H1 (cell line): ENCODE measurements around the gene DDX3X. TPM values are rescaled to one million over a fixed set of nuclear protein-coding genes. Genes with fewer than 3 reads are reported as not detected.

Experiments
- ASH2L ChIP-seq: fragments of 200-600, 300-600 bp; sonication (generic); IDR thresholded peaks from one replicate; pipeline ENCODE4 v1.7.1; 2017; ENCODE audit warnings: low read length
- ATF2 ChIP-seq: IDR thresholded peaks from 2 replicates; pipeline ENCODE4 v1.6.1; 2012; ENCODE audit warnings: low read length, inconsistent platforms
- ATF3 ChIP-seq: IDR thresholded peaks from 2 replicates; pipeline ENCODE4 v1.6.1; 2011; ENCODE audit warnings: low read depth, mild to moderate bottlenecking, low read length; ENCODE audit not compliant: insufficient read depth
- BACH1 ChIP-seq: IDR thresholded peaks from 2 replicates; pipeline ENCODE4 v1.6.1; 2012; ENCODE audit warnings: low read length, improper control_type of control experiment
- CHD7 ChIP-seq: fragments of 300-600 bp; sonication (generic); IDR thresholded peaks from 2 replicates; pipeline ENCODE4 v1.7.1; 2012; ENCODE audit warnings: low read length, moderate library complexity, mild to moderate bottlenecking, inconsistent platforms; ENCODE audit not compliant: insufficient replicate concordance
- SP2 ChIP-seq: IDR thresholded peaks from 2 replicates; pipeline ENCODE4 v1.6.1; 2012; ENCODE audit warnings: mild to moderate bottlenecking, low read length, inconsistent platforms
- SUZ12 ChIP-seq: fragments of 200-600 bp; sonication (generic); IDR thresholded peaks from 2 replicates; pipeline ENCODE4 v1.6.1; 2012; ENCODE audit warnings: mild to moderate bottlenecking, inconsistent platforms, low read length, moderate library complexity, mixed read lengths
- TBP ChIP-seq: IDR thresholded peaks from 2 replicates; pipeline ENCODE4 v1.6.1; 2011; ENCODE audit warnings: low read depth, low read length, improper control_type of control experiment
- ZNF274 ChIP-seq: IDR thresholded peaks from 2 replicates; pipeline ENCODE4 v1.7.0; 2012; ENCODE audit warnings: low read length, borderline replicate concordance; ENCODE audit errors: extremely low read depth
- polyA plus RNA-seq, 7 experiments: library from polyadenylated mRNA; depleted of rRNA in 3 of 7; stranded (reverse) in 5 of 7; unstranded in 2 of 7; fragments of >200 nt in 5 of 7; fragments of 200-250 nt in 2 of 7; gene quantifications; 1 replicate in 5 of 7; 2 replicates in 1 of 7; 4 replicates in 1 of 7; pipeline versions ENCODE4 v1.2.1 to v1.2.3, GENCODE V29; 2011 to 2013; ENCODE audit warnings: missing spikeins in 2 of 7, mixed read lengths in 2 of 7
- total RNA-seq: library from RNA; stranded (reverse); fragmentation: NEBNext Ultra II Directional; extraction: Animal tissue kit (Norgen Biotek cat#: 25700); gene quantifications from 2 replicates; pipeline ENCODE4 v1.2.1, GENCODE V29; 2021

Gene DDX3X
- total and polyA plus RNA-seq, 2 of the 8 experiments (the other 6 are each of a cell fraction or from before 2014, with no cell fraction given): 39.4 to 291 TPM

DNA sequence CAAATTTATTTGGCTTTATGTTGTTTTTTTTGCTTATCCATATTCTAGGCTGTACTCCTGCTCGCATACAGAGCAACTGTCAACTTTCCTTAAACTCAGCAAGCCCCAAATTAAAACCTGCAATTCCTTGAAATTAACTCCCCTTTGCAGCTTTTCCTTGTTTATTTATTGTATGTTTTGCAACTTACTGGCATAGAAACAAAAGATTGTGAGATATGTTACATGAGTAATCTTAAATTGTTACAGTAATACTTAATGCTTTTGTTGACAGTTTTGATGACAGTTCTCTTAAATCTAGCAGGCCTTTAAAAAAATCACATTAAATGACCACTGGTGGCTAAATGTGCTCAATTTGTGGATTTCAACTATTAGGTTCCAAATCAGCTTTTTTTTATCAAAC, 4.5 kb downstream of the DDX3X start (continued):
- TF ChIP-seq CHD7 (no peak), ATF3 (no peak), ASH2L (no peak), SP2 (no peak), ZNF274 (no peak), BACH1 (no peak), TBP (no peak), SUZ12 (no peak), ATF2 (no peak)
